Kidney (tissue), 14 donors: ENCODE results near the gene GARRE1. TPM values are rescaled to one million over a fixed set of nuclear protein-coding genes. Genes with fewer than 3 reads are reported as not detected.

Experiments used
- DNase-seq, 5 donors: peaks; one replicate each; pipeline ENCODE4 v3.0.0-alpha.2; 2013 to 2020
- FAIRE-seq: peaks from 2 replicates; lab custom pipeline; 2012; peaks lifted over from hg19 to GRCh38; lab: Jason Lieb, UNC
- H3K27ac ChIP-seq, 2 donors: one replicate each; pipeline ENCODE4 v1.7.0; 2013; ENCODE audit warnings: low read depth in 2 of 2, low read length in 2 of 2, inconsistent platforms in 1 of 2
- H3K27me3 ChIP-seq: one replicate; pipeline ENCODE4 v1.7.1; 2013; ENCODE audit warnings: low read length, inconsistent platforms; ENCODE audit not compliant: control insufficient read depth, insufficient read depth
- H3K36me3 ChIP-seq, 3 donors: one replicate each; pipeline versions ENCODE4 v1.7.0 to v1.7.1; 2013; ENCODE audit warnings: low read length in 3 of 3, control low read depth in 1 of 3, inconsistent platforms in 1 of 3; ENCODE audit not compliant: insufficient read depth in 3 of 3, control insufficient read depth in 2 of 3
- H3K4me1 ChIP-seq, 3 donors: one replicate each; pipeline versions ENCODE4 v1.7.0 to v1.7.1; 2013; ENCODE audit warnings: low read length in 3 of 3, inconsistent platforms in 1 of 3, low read depth in 1 of 3; ENCODE audit not compliant: control insufficient read depth in 2 of 3, insufficient read depth in 2 of 3
- H3K4me3 ChIP-seq, 3 donors: one replicate each; pipeline versions ENCODE4 v1.7.0 to v1.8.1; 2013; ENCODE audit warnings: low read length in 3 of 3, control low read depth in 1 of 3, inconsistent platforms in 1 of 3
- H3K9ac ChIP-seq, 3 donors: one replicate each; pipeline versions ENCODE4 v1.7.0 to v1.7.1; 2013; ENCODE audit warnings: low read length in 3 of 3, control low read depth in 1 of 3, inconsistent platforms in 1 of 3
- H3K9me3 ChIP-seq, 3 donors: one replicate each; pipeline versions ENCODE4 v1.7.0 to v1.7.1; 2013; ENCODE audit warnings: low read length in 3 of 3, control low read depth in 1 of 3, inconsistent platforms in 1 of 3; ENCODE audit not compliant: control insufficient read depth in 2 of 3, insufficient read depth in 1 of 3
- CTCF ChIP-seq: IDR thresholded peaks from 3 replicates; pipeline ENCODE4 v1.5.1; 2012; ENCODE audit warnings: mild to moderate bottlenecking, moderate library complexity, borderline replicate concordance; ENCODE audit not compliant: insufficient read depth; ENCODE audit errors: extremely low read depth
- intact Hi-C: fragments of 100-400 bp; cut with DNase I; formaldehyde crosslinking; loops from one replicate; pipeline ENCODE4 v1.11.1; 2022
- polyA plus RNA-seq: library from polyadenylated mRNA; stranded (reverse); fragments of 350-450 nt; fragmentation: Illumina TruSeq; extraction: RNeasy Lipid Tissue Mini Kit (QIAGEN cat#74804); gene quantifications from one replicate; pipeline ENCODE4 v1.2.3, GENCODE V29; 2014; ENCODE audit warnings: low read depth, low replicate concordance; ENCODE audit not compliant: insufficient read depth
- total RNA-seq: library from RNA; stranded (reverse); fragmentation: NEBNext Ultra II Directional; extraction: Animal tissue kit (Norgen Biotek cat#: 25700); gene quantifications from one replicate; pipeline ENCODE4 v1.2.1, GENCODE V29; 2021
- donor health status: control.
- donor health status: control.
- donor health status: control.
- donor health status: control.
- donor health status: control.
- donor health status: DM: yes; HTN: yes; CAD: no.
- donor health status: Normal renal cell carcinoma (clear cell type).

GARRE1 gene
- total and polyA plus RNA-seq, 2 donors from 2014 or later = 5.5 to 37.7 TPM

GRCh38 chr19:34232566-34233481, 21.5 kb upstream of the GARRE1 start:
- Histone ChIP-seq H3K9ac (peak overlapping the region in 1 of 3 donors; percentile 4), H3K9me3 (no peaks in the 10 kb centered on the region), H3K27me3 (no peaks in the 10 kb centered on the region), H3K36me3 (peaks cover 10 to 16% (median 15%) of the 10 kb centered on the region in 3 donors), H3K27ac (peak overlapping the region in 1 of 2 donors; percentile 41), H3K4me3 (no peak overlapping the region), H3K4me1 (peaks cover 0 to 2% (median 0%) of the 10 kb centered on the region in 3 donors)
- intact Hi-C loops = no loop called here
- no peak for TF ChIP-seq CTCF
- FAIRE-seq (no peak), DNase-seq (no peak)

GRCh38 chr19:34235425-34235940, 18.9 kb upstream of the GARRE1 start:
- no peak overlapping the region for H3K4me3 ChIP-seq
- TF ChIP-seq CTCF = no peak
- H3K4me1 ChIP-seq = peaks cover 0 to 2% (median 0%) of the 10 kb centered on the region in 3 donors
- no peak for DNase-seq
- H3K27ac ChIP-seq = no peak overlapping the region
- H3K27me3 ChIP-seq = no peaks in the 10 kb centered on the region
- H3K9ac ChIP-seq = no peak overlapping the region
- intact Hi-C loops = no loop called here
- FAIRE-seq = no peak
- peaks cover 0 to under 1% (median 0%) of the 10 kb centered on the region in 3 donors for H3K36me3 ChIP-seq
- H3K9me3 ChIP-seq = no peaks in the 10 kb centered on the region

- Histone ChIP-seq H3K4me1 (peaks cover 0 to 2% (median 0%) of the 10 kb centered on the region in 3 donors), H3K4me3 (no peak overlapping the region), H3K36me3 (no peaks in the 10 kb centered on the region), H3K27me3 (no peaks in the 10 kb centered on the region), H3K27ac (no peak overlapping the region), H3K9ac (no peak overlapping the region), H3K9me3 (no peaks in the 10 kb centered on the region)
- no peak for FAIRE-seq
- no peak for DNase-seq
- intact Hi-C loops = no loop called here
- TF ChIP-seq CTCF = no peak
These were observed 18.0 kb upstream of the GARRE1 start for GRCh38 chr19:34236035-34236987.
